Sigmoid colon (tissue), 4 donors: ENCODE results near the gene RANBP9.
A peak's percentile ranks its signal among the peaks of the same experiment; 100 is the strongest.

ENCODE experiments used
- EP300 ChIP-seq, 4 donors: sonication (generic); formaldehyde crosslinking; IDR thresholded peaks; one replicate each; pipeline ENCODE4 v1.6.1; 2017; ENCODE audit warnings: antibody characterized with exemption in 4 of 4
- POLR2A ChIP-seq, 2 donors: fragments of 450-650 bp; IDR thresholded peaks; one replicate each; pipeline ENCODE4 v1.6.1; 2016; ENCODE audit warnings: antibody characterized with exemption in 2 of 2, mild to moderate bottlenecking in 2 of 2, moderate library complexity in 2 of 2
- POLR2AphosphoS5 ChIP-seq, 4 donors: sonication (generic); formaldehyde crosslinking; IDR thresholded peaks; one replicate each; pipeline ENCODE4 v1.6.1; 2017; ENCODE audit warnings: antibody characterized with exemption in 4 of 4
- TF ChIP-seq, protein P1 (sequence below), 4 experiments: fragments of 450-650 bp in 3 of 4; fragments of 200-600 bp in 1 of 4; IDR thresholded peaks; one replicate each; pipeline ENCODE4 v1.5.1; 2016 to 2019; ENCODE audit warnings: antibody characterized with exemption in 4 of 4, mild to moderate bottlenecking in 3 of 4, moderate library complexity in 2 of 4

DNA sequence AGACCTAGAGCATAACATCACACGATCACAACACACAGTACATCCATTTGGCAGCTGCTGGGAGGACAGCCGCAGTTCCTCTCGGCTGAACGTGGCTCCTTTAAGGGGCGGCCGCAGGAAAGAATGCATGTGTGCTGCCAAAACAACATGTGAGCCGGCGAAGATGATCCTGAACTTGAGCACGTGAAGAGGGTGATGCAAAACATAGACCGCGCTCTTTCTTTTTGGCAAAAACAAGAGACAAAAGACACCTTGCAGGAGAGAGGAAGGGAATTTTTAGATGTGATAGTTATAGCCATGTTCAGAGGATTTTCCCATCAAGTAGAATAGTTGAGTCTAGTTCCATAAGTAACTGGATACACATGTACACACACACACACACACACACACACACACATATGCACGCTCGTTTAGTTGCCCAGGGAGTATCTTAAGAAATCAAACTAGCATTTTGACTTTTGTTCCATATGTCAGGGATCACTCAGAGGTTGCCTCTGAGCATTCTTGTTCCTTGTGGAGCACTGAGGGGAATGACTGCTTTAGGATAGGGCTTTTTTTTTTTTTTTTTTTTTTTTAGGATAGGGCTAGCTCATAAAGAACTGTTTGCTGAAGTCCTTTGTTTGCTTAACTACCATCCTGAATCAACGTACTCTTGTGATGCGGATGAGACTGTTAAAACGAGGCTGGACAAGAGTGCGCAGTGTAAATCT is 21.7 kb upstream of the RANBP9 start:
- TF ChIP-seq POLR2AphosphoS5 (IDR thresholded peaks at IDR 0.05): peak; percentile 74 to 94 (median 83)
- TF ChIP-seq, protein P1, sequence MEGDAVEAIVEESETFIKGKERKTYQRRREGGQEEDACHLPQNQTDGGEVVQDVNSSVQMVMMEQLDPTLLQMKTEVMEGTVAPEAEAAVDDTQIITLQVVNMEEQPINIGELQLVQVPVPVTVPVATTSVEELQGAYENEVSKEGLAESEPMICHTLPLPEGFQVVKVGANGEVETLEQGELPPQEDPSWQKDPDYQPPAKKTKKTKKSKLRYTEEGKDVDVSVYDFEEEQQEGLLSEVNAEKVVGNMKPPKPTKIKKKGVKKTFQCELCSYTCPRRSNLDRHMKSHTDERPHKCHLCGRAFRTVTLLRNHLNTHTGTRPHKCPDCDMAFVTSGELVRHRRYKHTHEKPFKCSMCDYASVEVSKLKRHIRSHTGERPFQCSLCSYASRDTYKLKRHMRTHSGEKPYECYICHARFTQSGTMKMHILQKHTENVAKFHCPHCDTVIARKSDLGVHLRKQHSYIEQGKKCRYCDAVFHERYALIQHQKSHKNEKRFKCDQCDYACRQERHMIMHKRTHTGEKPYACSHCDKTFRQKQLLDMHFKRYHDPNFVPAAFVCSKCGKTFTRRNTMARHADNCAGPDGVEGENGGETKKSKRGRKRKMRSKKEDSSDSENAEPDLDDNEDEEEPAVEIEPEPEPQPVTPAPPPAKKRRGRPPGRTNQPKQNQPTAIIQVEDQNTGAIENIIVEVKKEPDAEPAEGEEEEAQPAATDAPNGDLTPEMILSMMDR (IDR thresholded peaks at IDR 0.05): no peak
- peak in 3 of 4 donors; percentile 88 to 94 (median 88) for TF ChIP-seq EP300 (IDR thresholded peaks at IDR 0.05)
- TF ChIP-seq POLR2A (IDR thresholded peaks at IDR 0.05): no peak
